HepG2 (cell line): Measurements from ENCODE around the gene EIF5A2. TPM values are rescaled to one million over a fixed set of nuclear protein-coding genes. Genes with fewer than 3 reads are reported as not detected.
A peak's percentile ranks its signal among the peaks of the same experiment; 100 is the strongest.

ENCODE experiments used
- ATAC-seq: fragments of 200-7000 bp; cut with Tn5 transposase; 3 replicates; pipeline ENCODE4 v1.9.1; 2020; ENCODE audit warnings: mild to moderate bottlenecking, moderate library complexity
- BruUV-seq: library from RNA; stranded (reverse); fragments of 400-500 nt; replicated peaks from 2 replicates; lab custom pipeline; 2021; lab: Mats Ljungman, UMichigan
- CTCF ChIA-PET: fragments of 300-600 bp; formaldehyde crosslinking; extraction: SDS; loops from one replicate; lab custom pipeline; 2021; ENCODE audit warnings: low total read pairs, inconsistent platforms, low intra/inter-chr PET ratio; lab: Yijun Ruan, JAX
- POLR2A ChIA-PET: fragments of 350-600 bp; sonication (Branson Sonifier 250); formaldehyde crosslinking; loops from one replicate; lab custom pipeline; 2020; ENCODE audit warnings: antibody characterized with exemption, inconsistent platforms; lab: Yijun Ruan, JAX
- DNase-seq: peaks from one replicate; pipeline ENCODE4 v3.0.0-alpha.2; 2015; ENCODE audit warnings: low spot score
- FAIRE-seq: peaks from 3 replicates; lab custom pipeline; 2011; peaks lifted over from hg19 to GRCh38; lab: Jason Lieb, UNC
- H2AFZ ChIP-seq: one replicate; pipeline ENCODE4 v1.6.1; 2011; ENCODE audit warnings: low read length, inconsistent platforms
- H3K27ac ChIP-seq: fragments of 300-600 bp; 3 replicates; pipeline ENCODE4 v1.8.0; 2011; ENCODE audit warnings: mixed run types, mild to moderate bottlenecking, mixed read lengths, low read length, inconsistent platforms; ENCODE audit not compliant: insufficient read depth; ENCODE audit errors: extremely low read length
- H3K27me3 ChIP-seq, 2 experiments: fragments of 200-600 bp in 1 of 2; 2 replicates in 1 of 2; 3 replicates in 1 of 2; pipeline versions ENCODE4 v1.6.0 to v1.8.0; 2011; ENCODE audit warnings: low read length in 2 of 2, mild to moderate bottlenecking in 2 of 2, moderate library complexity in 2 of 2, inconsistent platforms in 1 of 2; ENCODE audit not compliant: insufficient read depth in 2 of 2, control insufficient read depth in 1 of 2
- H3K36me3 ChIP-seq, 2 experiments: fragments of 200-600 bp in 1 of 2; replicated peaks in 1 of 2; 2 replicates in 1 of 2; 3 replicates in 1 of 2; pipeline versions ENCODE4 v1.5.1 to v1.8.0; 2011; ENCODE audit warnings: low read length in 2 of 2, inconsistent platforms in 1 of 2; ENCODE audit not compliant: insufficient read depth in 2 of 2, control insufficient read depth in 1 of 2
- H3K4me1 ChIP-seq: 2 replicates; pipeline ENCODE4 v1.5.1; 2012; ENCODE audit warnings: low read length, inconsistent platforms; ENCODE audit not compliant: insufficient read depth
- H3K4me2 ChIP-seq: 2 replicates; pipeline ENCODE4 v1.6.0; 2011; ENCODE audit warnings: low read depth, low read length, inconsistent platforms
- H3K4me3 ChIP-seq, 3 experiments: fragments of 200-600 bp in 1 of 3; sonication (generic), shearing (Covaris generic) in 1 of 3; replicated peaks in 1 of 3; 2 replicates each; pipeline ENCODE4 v1.5.1; 2011 to 2016; ENCODE audit warnings: low read length in 3 of 3, inconsistent platforms in 2 of 3, low read depth in 2 of 3, mild to moderate bottlenecking in 2 of 3, control low read depth in 1 of 3, mixed read lengths in 1 of 3; ENCODE audit not compliant: insufficient read depth in 1 of 3
- H3K79me2 ChIP-seq: one replicate; pipeline ENCODE4 v1.6.1; 2011; ENCODE audit warnings: low read length, inconsistent platforms; ENCODE audit not compliant: insufficient read depth
- H3K9ac ChIP-seq: 2 replicates; pipeline ENCODE4 v1.6.0; 2011; ENCODE audit warnings: mild to moderate bottlenecking, low read depth, low read length, inconsistent platforms; ENCODE audit not compliant: insufficient read depth
- H3K9me3 ChIP-seq: 2 replicates; pipeline ENCODE4 v1.5.1; 2012; ENCODE audit warnings: mild to moderate bottlenecking, low read length
- H4K20me1 ChIP-seq: 2 replicates; pipeline ENCODE4 v1.6.0; 2011; ENCODE audit warnings: inconsistent platforms, mild to moderate bottlenecking, low read length, moderate library complexity; ENCODE audit not compliant: insufficient read depth
- ADNP ChIP-seq: sonication (generic); formaldehyde crosslinking; IDR thresholded peaks from 2 replicates; pipeline ENCODE4 v1.4.0; 2020; ENCODE audit warnings: missing genetic modification reagents
- CAMTA2 ChIP-seq: sonication (generic); formaldehyde crosslinking; IDR thresholded peaks from 2 replicates; pipeline ENCODE4 v1.4.0; 2020; ENCODE audit warnings: mild to moderate bottlenecking, missing genetic modification reagents, borderline replicate concordance
- CREBL2 ChIP-seq: sonication (generic); formaldehyde crosslinking; IDR thresholded peaks from 2 replicates; pipeline ENCODE4 v1.8.1; 2023; ENCODE audit warnings: missing genetic modification reagents, mild to moderate bottlenecking, borderline replicate concordance
- GMEB1 ChIP-seq: sonication (generic); formaldehyde crosslinking; IDR thresholded peaks from 2 replicates; pipeline ENCODE4 v1.5.1; 2020; ENCODE audit warnings: missing genetic modification reagents, mild to moderate bottlenecking, borderline replicate concordance
- GMEB2 ChIP-seq: IDR thresholded peaks from 2 replicates; pipeline ENCODE4 v1.6.1; 2016; ENCODE audit warnings: missing biosample characterization, missing genetic modification reagents, low read depth
- HCFC1 ChIP-seq: fragments of 150-350 bp; IDR thresholded peaks from 2 replicates; pipeline ENCODE4 v1.6.1; 2014; ENCODE audit warnings: low read depth, low read length
- JDP2 ChIP-seq: sonication (generic); formaldehyde crosslinking; IDR thresholded peaks from 2 replicates; pipeline ENCODE4 v1.8.1; 2022; ENCODE audit warnings: missing genetic modification reagents, borderline replicate concordance
- KLF9 ChIP-seq: IDR thresholded peaks from 2 replicates; pipeline ENCODE4 v1.6.1; 2016; ENCODE audit warnings: low read depth
- NR0B2 ChIP-seq: sonication (generic); formaldehyde crosslinking; IDR thresholded peaks from 2 replicates; pipeline ENCODE4 v1.4.0; 2020; ENCODE audit warnings: mild to moderate bottlenecking, missing genetic modification reagents
- NR2C2 ChIP-seq: sonication (generic); formaldehyde crosslinking; IDR thresholded peaks from 2 replicates; pipeline ENCODE4 v1.4.0; 2020; ENCODE audit warnings: missing genetic modification reagents, mild to moderate bottlenecking, moderate library complexity, borderline replicate concordance
- NRL ChIP-seq: sonication (generic); formaldehyde crosslinking; IDR thresholded peaks from 2 replicates; pipeline ENCODE4 v1.5.0; 2020; ENCODE audit warnings: missing genetic modification reagents, mild to moderate bottlenecking, moderate library complexity, borderline replicate concordance
- RBFOX2 ChIP-seq: fragments of 200-400 bp; formaldehyde crosslinking; IDR thresholded peaks from 2 replicates; pipeline ENCODE4 v1.6.1; 2017; ENCODE audit warnings: low read depth, mild to moderate bottlenecking, low read length
- RCOR2 ChIP-seq: IDR thresholded peaks from 2 replicates; pipeline ENCODE4 v1.6.1; 2016; ENCODE audit warnings: missing biosample characterization, missing genetic modification reagents
- SMYD3 ChIP-seq: sonication (generic); formaldehyde crosslinking; IDR thresholded peaks from 2 replicates; pipeline ENCODE4 v1.8.1; 2023; ENCODE audit warnings: mild to moderate bottlenecking, missing genetic modification reagents
- SNAPC5 ChIP-seq: sonication (generic); formaldehyde crosslinking; IDR thresholded peaks from 2 replicates; pipeline ENCODE4 v1.8.1; 2023; ENCODE audit warnings: mild to moderate bottlenecking, missing genetic modification reagents, borderline replicate concordance
- STAT5B ChIP-seq: sonication (generic); formaldehyde crosslinking; IDR thresholded peaks from 2 replicates; pipeline ENCODE4 v1.4.0; 2020; ENCODE audit warnings: missing genetic modification reagents
- ZNF547 ChIP-seq: sonication (generic); formaldehyde crosslinking; IDR thresholded peaks from 2 replicates; pipeline ENCODE4 v1.5.1; 2020; ENCODE audit warnings: mild to moderate bottlenecking, missing genetic modification reagents
- ZNF552 ChIP-seq: sonication (generic); formaldehyde crosslinking; IDR thresholded peaks from 2 replicates; pipeline ENCODE4 v1.9.0; 2022; ENCODE audit warnings: missing genetic modification reagents, mild to moderate bottlenecking, borderline replicate concordance
- ZNF704 ChIP-seq: sonication (generic); formaldehyde crosslinking; IDR thresholded peaks from 2 replicates; pipeline ENCODE4 v1.8.1; 2023; ENCODE audit warnings: mild to moderate bottlenecking, inconsistent platforms, moderate library complexity, missing genetic modification reagents, borderline replicate concordance
- ZNF746 ChIP-seq: sonication (generic); formaldehyde crosslinking; IDR thresholded peaks from 2 replicates; pipeline ENCODE4 v1.8.0; 2022; ENCODE audit warnings: mild to moderate bottlenecking, missing genetic modification reagents
- ZNF792 ChIP-seq: IDR thresholded peaks from 2 replicates; pipeline ENCODE4 v1.6.1; 2016
- WGBS: methylation state at CpG from one replicate; pipeline ENCODE4 v1.1.6; 2017; ENCODE audit warnings: low lambda C conversion rate; 5-methylcytosine and 5-hydroxymethylcytosine counted together
- in situ Hi-C: cut with HindIII; loops from 2 replicates; pipeline ENCODE4 v1.10.0; 2017; ENCODE audit warnings: low pct_unique_long_range_greater_than_20kb; ENCODE audit not compliant: extremely low pct_ligation_motif_present
- intact Hi-C: fragments of 100-400 bp; cut with micrococcal nuclease; formaldehyde crosslinking; loops from one replicate; pipeline ENCODE4 v1.10.0; 2022; ENCODE audit not compliant: unreplicated experiment
- polyA plus RNA-seq, 8 experiments: library from polyadenylated mRNA; depleted of rRNA in 3 of 8; stranded (reverse) in 7 of 8; unstranded in 1 of 8; fragments of >200 nt; fragmentation: Illumina TruSeq in 4 of 8; extraction: Trizol in 4 of 8; gene quantifications; 2 replicates each; pipeline versions ENCODE4 v1.2.1 to v1.2.3, GENCODE V29; 2011 to 2016; ENCODE audit warnings: low read depth in 4 of 8, missing spikeins in 1 of 8, mixed read lengths in 1 of 8; ENCODE audit not compliant: insufficient read depth in 1 of 8
- total RNA-seq, 5 experiments: library from RNA; depleted of rRNA; stranded (reverse); fragments of >200 nt; fragmentation: Illumina TruSeq; extraction: Trizol; gene quantifications; 2 replicates each; pipeline ENCODE4 v1.2.3, GENCODE V29; 2016; ENCODE audit warnings: low read depth in 1 of 5

Gene EIF5A2
- total and polyA plus RNA-seq, 2 of the 13 experiments (the other 11 are each of a cell fraction or from before 2014, with no cell fraction given) = 3.5 to 9.4 TPM

GRCh38 chr3:170869239-170869590 lies 39.2 kb downstream of the EIF5A2 start:
- Histone ChIP-seq H3K9ac (peak overlapping the region; percentile 96), H3K27ac (peak overlapping the region; percentile 88), H3K27me3 (no peaks in the 10 kb centered on the region), H3K9me3 (no peaks in the 10 kb centered on the region), H4K20me1 (peaks cover 24% of the 10 kb centered on the region), H3K4me1 (peaks cover 32% of the 10 kb centered on the region), H2AFZ (no peak overlapping the region), H3K4me2 (peak overlapping the region; percentile 94), H3K79me2 (peaks cover 22% of the 10 kb centered on the region), H3K4me3 (peak overlapping the region; percentile 68 to 87 (median 84)), H3K36me3 (peaks cover 3 to 20% of the 10 kb centered on the region in 2 experiments; a peak in 4 of 5 replicates)
- no peak for ATAC-seq
- peak; percentile 15 for FAIRE-seq
- no peak for DNase-seq
- BruUV-seq = no TSS peak
- ChIA-PET CTCF (no interaction called here), POLR2A (interaction anchor here (0.7 to 2.5 kb wide), 8 partner anchors 15 to 444 kb away, joined by 3 to 30 read pairs (median 4); partner anchors contain the start of gene EIF5A2)
- in situ Hi-C loops (no loop called here), intact Hi-C loops (loop anchor here (2.0 to 5.0 kb wide), 2 partner anchors 40 to 442 kb away; partner anchors contain the start of gene EIF5A2)
- whole genome bisulfite sequencing = 5% methylated on average over 2 of the region's 2 CpGs
- TF ChIP-seq STAT5B (no peak), SMYD3 (no peak), KLF9 (CRISPR knock-in tag) (0 out of 2 replicates have a peak, but pooled peaks have one; percentile 11), NR0B2 (no peak), ADNP (CRISPR knock-in tag) (no peak), CAMTA2 (CRISPR knock-in tag) (no peak), GMEB1 (CRISPR knock-in tag) (no peak), NR2C2 (CRISPR knock-in tag) (no peak), ZNF547 (CRISPR knock-in tag) (no peak), ZNF704 (CRISPR knock-in tag) (no peak), SNAPC5 (CRISPR knock-in tag) (no peak), CREBL2 (CRISPR knock-in tag) (no peak), ZNF746 (CRISPR knock-in tag) (no peak), HCFC1 (no peak), NRL (CRISPR knock-in tag) (no peak), ZNF792 (CRISPR knock-in tag) (no peak), GMEB2 (CRISPR knock-in tag) (no peak), ZNF552 (CRISPR knock-in tag) (no peak), RCOR2 (CRISPR knock-in tag) (no peak), RBFOX2 (0 out of 2 replicates have a peak, but pooled peaks have one; percentile 2), JDP2 (CRISPR knock-in tag) (no peak)
